ENCODE results near the gene ARRDC4. TPM values are rescaled to one million over a fixed set of nuclear protein-coding genes. Genes with fewer than 3 reads are reported as not detected.

The ARRDC4 gene
- total RNA-seq, 4 donors from 2014 or later, result 6.3 to 24.6 (median 12.5) TPM

GRCh38 chr15:97941572-97941971 is 18.9 kb upstream of the ARRDC4 start:
- 40 to 50% methylated on average over 1 of the region's 1 CpG for WGBS, 2 donors
- no peak for TF ChIP-seq CTCF (IDR thresholded peaks at IDR 0.05)
- TF ChIP-seq POLR2A (IDR thresholded peaks at IDR 0.05), result no peak
- peaks cover 0 to 3% (median 0%) of the 10 kb centered on the region in 4 donors for H3K27me3 ChIP-seq

GRCh38 chr15:97944724-97945123 is 15.8 kb upstream of the ARRDC4 start:
- Histone ChIP-seq H3K4me3 (no peak overlapping the region), H3K36me3 (no peaks in the 10 kb centered on the region), H3K27ac (no peak overlapping the region), H3K9me3 (no peaks in the 10 kb centered on the region), H3K27me3 (peaks cover 0 to 3% (median 0%) of the 10 kb centered on the region in 4 donors), H3K4me1 (peaks cover 0 to 10% (median 0%) of the 10 kb centered on the region in 3 donors)
- TF ChIP-seq CTCF (IDR thresholded peaks at IDR 0.05), result no peak
- no peak for TF ChIP-seq POLR2A (IDR thresholded peaks at IDR 0.05)
- WGBS, 2 donors, result 76 to 79% methylated on average over 9 to 10 of the region's 10 CpGs
- intact Hi-C loops (cut with DNase I), result no loop called here
- no peak for DNase-seq

More at GRCh38 chr15:97941572-97941971, 18.9 kb upstream of the ARRDC4 start:
- Histone ChIP-seq H3K4me3 (no peak overlapping the region), H3K4me1 (peaks cover 0 to 10% (median 0%) of the 10 kb centered on the region in 3 donors), H3K36me3 (no peaks in the 10 kb centered on the region), H3K27ac (no peak overlapping the region), H3K9me3 (no peaks in the 10 kb centered on the region)
- intact Hi-C loops (cut with DNase I), result no loop called here
- no peak for DNase-seq

- no peak overlapping the region for H3K27ac ChIP-seq
These were observed 12.8 kb upstream of the ARRDC4 start for GRCh38 chr15:97947465-97948260.

GRCh38 chr15:97953254-97953653 is 7.2 kb upstream of the ARRDC4 start:
- Histone ChIP-seq H3K4me1 (no peaks in the 10 kb centered on the region), H3K36me3 (no peaks in the 10 kb centered on the region)
- WGBS, 2 donors, result 79% methylated on average over 6 of the region's 6 CpGs

More at GRCh38 chr15:97947465-97948260, 12.8 kb upstream of the ARRDC4 start:
- Histone ChIP-seq H3K36me3 (no peaks in the 10 kb centered on the region), H3K4me3 (no peak overlapping the region), H3K4me1 (no peaks in the 10 kb centered on the region), H3K9me3 (no peaks in the 10 kb centered on the region), H3K27me3 (peaks cover 0 to 3% (median 0%) of the 10 kb centered on the region in 4 donors)
- TF ChIP-seq POLR2A (IDR thresholded peaks at IDR 0.05) (no peak), CTCF (IDR thresholded peaks at IDR 0.05) (no peak)
- no peak for DNase-seq
- intact Hi-C loops (cut with DNase I), result no loop called here
- 70 to 71% methylated on average over 14 of the region's 14 CpGs for WGBS, 2 donors

More at GRCh38 chr15:97953254-97953653, 7.2 kb upstream of the ARRDC4 start:
- no peak for DNase-seq
- no peaks in the 10 kb centered on the region for H3K9me3 ChIP-seq
- no peak overlapping the region for H3K4me3 ChIP-seq
- TF ChIP-seq POLR2A (IDR thresholded peaks at IDR 0.05) (no peak), CTCF (IDR thresholded peaks at IDR 0.05) (no peak)
- H3K27me3 ChIP-seq, result no peaks in the 10 kb centered on the region
- no peak overlapping the region for H3K27ac ChIP-seq
- intact Hi-C loops (cut with DNase I), result no loop called here

All from esophagus squamous epithelium (tissue), 5 donors.